ENCODE results near the gene AFP. TPM values are rescaled to one million over a fixed set of nuclear protein-coding genes. Genes with fewer than 3 reads are reported as not detected.

The AFP gene
- total RNA-seq, 1 donor from 2014 or later, result not detected

GRCh38 chr4:73437558-73437956 lies 1.5 kb downstream of the AFP start:
- Mint-ChIP-seq H3K4me3 (ENCODE audit: unreplicated experiment) (no peak overlapping the region), H3K4me1 (ENCODE audit: low read depth, unreplicated experiment) (no peaks in the 10 kb centered on the region), H3K27ac (ENCODE audit: unreplicated experiment) (no peak overlapping the region), H3K27me3 (ENCODE audit: unreplicated experiment) (no peaks in the 10 kb centered on the region), H3K36me3 (ENCODE audit: unreplicated experiment) (no peaks in the 10 kb centered on the region), H3K9me3 (ENCODE audit: unreplicated experiment) (no peaks in the 10 kb centered on the region)
- DNase-seq, result no peak
- no peak for TF ChIP-seq CTCF (IDR thresholded peaks at IDR 0.05; ENCODE audit: partially characterized antibody, unreplicated experiment)

- Mint-ChIP-seq H3K9me3 (ENCODE audit: unreplicated experiment) (no peaks in the 10 kb centered on the region), H3K27me3 (ENCODE audit: unreplicated experiment) (no peaks in the 10 kb centered on the region), H3K4me3 (ENCODE audit: unreplicated experiment) (no peak overlapping the region), H3K4me1 (ENCODE audit: low read depth, unreplicated experiment) (no peaks in the 10 kb centered on the region), H3K36me3 (ENCODE audit: unreplicated experiment) (no peaks in the 10 kb centered on the region), H3K27ac (ENCODE audit: unreplicated experiment) (no peak overlapping the region)
- no peak for TF ChIP-seq CTCF (IDR thresholded peaks at IDR 0.05; ENCODE audit: partially characterized antibody, unreplicated experiment)
- DNase-seq, result no peak
Observed at GRCh38 chr4:73438048-73438447, 2.0 kb downstream of the AFP start.

GRCh38 chr4:73438582-73439215 lies 2.7 kb downstream of the AFP start:
- Mint-ChIP-seq H3K27ac (ENCODE audit: unreplicated experiment) (no peak overlapping the region), H3K4me1 (ENCODE audit: low read depth, unreplicated experiment) (no peaks in the 10 kb centered on the region), H3K27me3 (ENCODE audit: unreplicated experiment) (no peaks in the 10 kb centered on the region), H3K9me3 (ENCODE audit: unreplicated experiment) (no peaks in the 10 kb centered on the region), H3K36me3 (ENCODE audit: unreplicated experiment) (no peaks in the 10 kb centered on the region), H3K4me3 (ENCODE audit: unreplicated experiment) (no peak overlapping the region)
- DNase-seq, result no peak
- TF ChIP-seq CTCF (IDR thresholded peaks at IDR 0.05; ENCODE audit: partially characterized antibody, unreplicated experiment), result no peak

GRCh38 chr4:73439445-73439844 lies 3.4 kb downstream of the AFP start:
- Mint-ChIP-seq H3K36me3 (ENCODE audit: unreplicated experiment) (no peaks in the 10 kb centered on the region), H3K4me1 (ENCODE audit: low read depth, unreplicated experiment) (no peaks in the 10 kb centered on the region), H3K27me3 (ENCODE audit: unreplicated experiment) (no peaks in the 10 kb centered on the region), H3K27ac (ENCODE audit: unreplicated experiment) (no peak overlapping the region), H3K4me3 (ENCODE audit: unreplicated experiment) (no peak overlapping the region), H3K9me3 (ENCODE audit: unreplicated experiment) (no peaks in the 10 kb centered on the region)
- no peak for DNase-seq
- no peak for TF ChIP-seq CTCF (IDR thresholded peaks at IDR 0.05; ENCODE audit: partially characterized antibody, unreplicated experiment)

- H3K4me3 Mint-ChIP-seq (ENCODE audit: unreplicated experiment), result no peak overlapping the region
- no peaks in the 10 kb centered on the region for H3K4me1 Mint-ChIP-seq (ENCODE audit: low read depth, unreplicated experiment)
- DNase-seq, result no peak
- H3K36me3 Mint-ChIP-seq (ENCODE audit: unreplicated experiment), result no peaks in the 10 kb centered on the region
- no peaks in the 10 kb centered on the region for H3K9me3 Mint-ChIP-seq (ENCODE audit: unreplicated experiment)
- H3K27me3 Mint-ChIP-seq (ENCODE audit: unreplicated experiment), result no peaks in the 10 kb centered on the region
- H3K27ac Mint-ChIP-seq (ENCODE audit: unreplicated experiment), result no peak overlapping the region
- TF ChIP-seq CTCF (IDR thresholded peaks at IDR 0.05; ENCODE audit: partially characterized antibody, unreplicated experiment), result no peak
Observed at GRCh38 chr4:73439991-73440390, 4.0 kb downstream of the AFP start.
